Progenitor cell of endocrine pancreas (in vitro differentiated cells): Measurements from ENCODE around the gene LRFN2. TPM values are rescaled to one million over a fixed set of nuclear protein-coding genes. Genes with fewer than 3 reads are reported as not detected.

Source experiments
- DNase-seq: peaks from one replicate; pipeline ENCODE4 v3.0.0; 2021; ENCODE audit warnings: low spot score; ENCODE audit not compliant: unreplicated experiment
- H3K27ac Mint-ChIP-seq: 2 replicates; pipeline ENCODE4 v1.8.0; 2021; ENCODE audit warnings: mild to moderate bottlenecking, moderate library complexity, mixed read lengths
- H3K27me3 Mint-ChIP-seq: 2 replicates; pipeline ENCODE4 v1.8.0; 2021; ENCODE audit warnings: mixed read lengths
- H3K36me3 Mint-ChIP-seq: 2 replicates; pipeline ENCODE4 v1.8.0; 2022; ENCODE audit warnings: mixed read lengths; ENCODE audit not compliant: insufficient read depth
- H3K4me1 Mint-ChIP-seq: 2 replicates; pipeline ENCODE4 v1.8.0; 2021; ENCODE audit warnings: low read depth, mixed read lengths
- H3K4me3 Mint-ChIP-seq: 2 replicates; pipeline ENCODE4 v1.8.0; 2021; ENCODE audit warnings: low read depth, mild to moderate bottlenecking, moderate library complexity, mixed read lengths
- H3K9me3 Mint-ChIP-seq: 2 replicates; pipeline ENCODE4 v1.8.0; 2021; ENCODE audit warnings: low read depth, mixed read lengths
- CTCF ChIP-seq: fragments of 200-600 bp; sonication (generic); IDR thresholded peaks from one replicate; pipeline ENCODE4 v1.5.0; 2021; ENCODE audit warnings: antibody characterized with exemption, mild to moderate bottlenecking; ENCODE audit not compliant: unreplicated experiment
- total RNA-seq: library from RNA; stranded (reverse); gene quantifications from 2 replicates; pipeline ENCODE4 v1.2.1, GENCODE V29; 2021

Gene LRFN2
- total RNA-seq, 1 donor from 2014 or later = 0.14 TPM

GRCh38 chr6:40387871-40388264, 199.3 kb downstream of the LRFN2 start:
- Mint-ChIP-seq H3K9me3 (no peaks in the 10 kb centered on the region), H3K4me1 (peaks cover 10% of the 10 kb centered on the region), H3K27me3 (peaks cover 24% of the 10 kb centered on the region), H3K4me3 (no peak overlapping the region), H3K27ac (no peak overlapping the region), H3K36me3 (no peaks in the 10 kb centered on the region)
- TF ChIP-seq CTCF = no peak
- no peak for DNase-seq

- H3K4me1 Mint-ChIP-seq = peaks cover 10% of the 10 kb centered on the region
- H3K36me3 Mint-ChIP-seq = no peaks in the 10 kb centered on the region
- no peak overlapping the region for H3K27ac Mint-ChIP-seq
- peaks cover 28% of the 10 kb centered on the region for H3K27me3 Mint-ChIP-seq
- H3K9me3 Mint-ChIP-seq = no peaks in the 10 kb centered on the region
- no peak for DNase-seq
- no peak for TF ChIP-seq CTCF
- H3K4me3 Mint-ChIP-seq = no peak overlapping the region
Measured at GRCh38 chr6:40387127-40387870, 199.9 kb downstream of the LRFN2 start.

- Mint-ChIP-seq H3K9me3 (no peaks in the 10 kb centered on the region), H3K4me3 (no peak overlapping the region), H3K36me3 (no peaks in the 10 kb centered on the region), H3K27ac (no peak overlapping the region), H3K27me3 (peaks cover 33% of the 10 kb centered on the region), H3K4me1 (peaks cover 10% of the 10 kb centered on the region)
- no peak for TF ChIP-seq CTCF
- DNase-seq = no peak
Measured at GRCh38 chr6:40386200-40386599, 201.0 kb downstream of the LRFN2 start.

- H3K36me3 Mint-ChIP-seq = no peaks in the 10 kb centered on the region
Measured at GRCh38 chr6:40383348-40384115, 203.6 kb downstream of the LRFN2 start.

More at GRCh38 chr6:40383348-40384115, 203.6 kb downstream of the LRFN2 start:
- H3K27me3 Mint-ChIP-seq = peaks cover 23% of the 10 kb centered on the region
- H3K4me1 Mint-ChIP-seq = peaks cover 10% of the 10 kb centered on the region
- no peak overlapping the region for H3K4me3 Mint-ChIP-seq
- DNase-seq = no peak
- no peak overlapping the region for H3K27ac Mint-ChIP-seq
- no peaks in the 10 kb centered on the region for H3K9me3 Mint-ChIP-seq
- no peak for TF ChIP-seq CTCF
